MM.1S (cell line): Measurements from ENCODE around the gene SPAG17.

Experiments
- EZH2 ChIP-seq: fragments of 300-600 bp; sonication (generic); optimal IDR thresholded peaks from 2 replicates; pipeline ENCODE3; 2017; ENCODE audit warnings: low read depth, mild to moderate bottlenecking, antibody characterized with exemption, low read length, mixed read lengths
- TF ChIP-seq, protein P1 (sequence below): fragments of 300-600 bp; sonication (generic); IDR thresholded peaks from 2 replicates; pipeline ENCODE4 v1.5.1; 2016; ENCODE audit warnings: antibody characterized with exemption, low read length, mixed read lengths

- TF ChIP-seq, protein P1, sequence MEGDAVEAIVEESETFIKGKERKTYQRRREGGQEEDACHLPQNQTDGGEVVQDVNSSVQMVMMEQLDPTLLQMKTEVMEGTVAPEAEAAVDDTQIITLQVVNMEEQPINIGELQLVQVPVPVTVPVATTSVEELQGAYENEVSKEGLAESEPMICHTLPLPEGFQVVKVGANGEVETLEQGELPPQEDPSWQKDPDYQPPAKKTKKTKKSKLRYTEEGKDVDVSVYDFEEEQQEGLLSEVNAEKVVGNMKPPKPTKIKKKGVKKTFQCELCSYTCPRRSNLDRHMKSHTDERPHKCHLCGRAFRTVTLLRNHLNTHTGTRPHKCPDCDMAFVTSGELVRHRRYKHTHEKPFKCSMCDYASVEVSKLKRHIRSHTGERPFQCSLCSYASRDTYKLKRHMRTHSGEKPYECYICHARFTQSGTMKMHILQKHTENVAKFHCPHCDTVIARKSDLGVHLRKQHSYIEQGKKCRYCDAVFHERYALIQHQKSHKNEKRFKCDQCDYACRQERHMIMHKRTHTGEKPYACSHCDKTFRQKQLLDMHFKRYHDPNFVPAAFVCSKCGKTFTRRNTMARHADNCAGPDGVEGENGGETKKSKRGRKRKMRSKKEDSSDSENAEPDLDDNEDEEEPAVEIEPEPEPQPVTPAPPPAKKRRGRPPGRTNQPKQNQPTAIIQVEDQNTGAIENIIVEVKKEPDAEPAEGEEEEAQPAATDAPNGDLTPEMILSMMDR = peak; percentile 63
- TF ChIP-seq EZH2 = no peak
These were observed 33.6 kb downstream of the SPAG17 start for GRCh38 chr1:118151312-118151937.
